ENCODE results near the gene MBP.

- TF ChIP-seq CTCF (IDR thresholded peaks at IDR 0.05; ENCODE audit: low read depth, low read length): no peak
- TF ChIP-seq POLR2A (IDR thresholded peaks at IDR 0.05; ENCODE audit: extremely low read depth, insufficient read length): no peak
- no peak for TF ChIP-seq MAX (IDR thresholded peaks at IDR 0.05; ENCODE audit: low read depth, low read length)
- TF ChIP-seq MYC (IDR thresholded peaks at IDR 0.05; ENCODE audit: low read depth, low read length): no peak
Observed at GRCh38 chr18:77046994-77047393, 85.6 kb downstream of the MBP start.
